ENCODE data around the gene SUMO2. TPM values are rescaled to one million over a fixed set of nuclear protein-coding genes. Genes with fewer than 3 reads are reported as not detected.

SUMO2 gene
- total and polyA plus RNA-seq, 2 of the 4 experiments (the other 2 are of a cell fraction), result 71.3 to 83.7 TPM

DNA sequence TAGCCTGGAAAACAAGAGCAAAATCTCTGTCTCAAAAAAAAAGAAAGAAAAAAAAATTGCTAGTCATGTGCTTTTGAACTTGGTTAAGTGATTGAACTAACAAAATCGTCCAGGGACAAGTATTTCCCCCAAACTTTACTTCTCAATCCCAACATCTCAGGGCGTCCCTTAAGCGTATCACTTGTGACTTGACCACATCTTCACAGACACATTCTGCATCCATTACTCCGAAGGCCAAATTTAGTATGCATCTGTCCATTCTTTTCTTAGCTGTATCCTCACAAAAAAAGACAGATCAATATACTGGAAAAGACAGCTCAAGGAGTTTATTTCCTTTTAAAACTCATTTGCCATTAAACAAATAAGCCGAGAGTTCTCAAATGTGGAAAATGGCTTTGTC is 22.5 kb downstream of the SUMO2 start:
- Histone ChIP-seq H2BK120ac (ENCODE audit: low read depth, low read length) (no peak overlapping the region), H3K9me3 (ENCODE audit: control insufficient read depth, insufficient read depth, low read length) (no peaks in the 10 kb centered on the region), H4K8ac (ENCODE audit: low read depth in 2 of 2, low read length in 2 of 2) (no peak overlapping the region), H3K27ac (ENCODE audit: insufficient read depth, low read length) (no peak overlapping the region), H3K14ac (replicated peaks; ENCODE audit: low read depth, low read length) (no peak overlapping the region), H3K4ac (ENCODE audit: low read depth, low read length) (no peak overlapping the region), H2AFZ (replicated peaks; ENCODE audit: low read length, poor library complexity) (no peak overlapping the region), H3K79me1 (ENCODE audit: low read depth in 1 of 2, low read length in 2 of 2) (peaks cover 6 to 22% of the 10 kb centered on the region in 2 experiments; a peak in 3 of 4 replicates), H3K27me3 (ENCODE audit: control insufficient read depth, insufficient read depth, low read length) (no peaks in the 10 kb centered on the region), H3K4me1 (ENCODE audit: control insufficient read depth, insufficient read depth, low read length) (peaks cover 3% of the 10 kb centered on the region), H3K9ac (ENCODE audit: low read depth, low read length) (no peak overlapping the region), H3K36me3 (ENCODE audit: control insufficient read depth, insufficient read depth, low read length) (peaks cover 17% of the 10 kb centered on the region), H2BK5ac (ENCODE audit: low read depth, low read length, poor library complexity, severe bottlenecking) (no peak overlapping the region), H4K20me1 (ENCODE audit: insufficient read depth, low read length) (no peaks in the 10 kb centered on the region), H2BK20ac (ENCODE audit: low read depth, low read length) (no peak overlapping the region), H3K9me1 (ENCODE audit: insufficient read depth, low read length) (peaks cover 3% of the 10 kb centered on the region; the same call in 1 of the 2 replicates), H2BK15ac (ENCODE audit: low read depth, low read length) (no peak overlapping the region), H3K23ac (ENCODE audit: low read depth, low read length) (0 out of 2 replicates have a peak overlapping the region, but pooled peaks have one; percentile 69), H3K56ac (ENCODE audit: extremely low read depth, insufficient read depth, low read length) (no peak overlapping the region), H4K91ac (ENCODE audit: insufficient read depth, low read depth, low read length) (no peak overlapping the region), H2AK9ac (replicated peaks; ENCODE audit: low read depth, low read length, poor library complexity) (no peak overlapping the region), H2AK5ac (ENCODE audit: low read depth, low read length) (no peak overlapping the region), H3K4me2 (ENCODE audit: low read depth, low read length) (no peak overlapping the region), H3K18ac (ENCODE audit: low read depth, low read length) (no peak overlapping the region), H4K5ac (ENCODE audit: low read depth, low read length) (no peak overlapping the region), H3K4me3 (ENCODE audit: insufficient read depth, low read depth, low read length) (no peak overlapping the region)
- DNase-seq, result no peak
- no peak for ATAC-seq (ENCODE audit: low read depth)
- intact Hi-C loops (cut with micrococcal nuclease), result no loop called here
- POLR2A ChIA-PET (ENCODE audit: unreplicated experiment), result no interaction called here
- WGBS, 2 experiments (ENCODE audit: extremely low coverage in 2 of 2, insufficient read length in 1 of 2), result 100% methylated on average over 1 of the region's 5 CpGs; no CpG with 5 or more reads in 1 of the 2 experiments
- in situ Hi-C loops (cut with MboI; ENCODE audit: low sequenced_read_pairs), result no loop called here
- CTCF ChIA-PET, result no interaction called here
- TF ChIP-seq, protein P1, sequence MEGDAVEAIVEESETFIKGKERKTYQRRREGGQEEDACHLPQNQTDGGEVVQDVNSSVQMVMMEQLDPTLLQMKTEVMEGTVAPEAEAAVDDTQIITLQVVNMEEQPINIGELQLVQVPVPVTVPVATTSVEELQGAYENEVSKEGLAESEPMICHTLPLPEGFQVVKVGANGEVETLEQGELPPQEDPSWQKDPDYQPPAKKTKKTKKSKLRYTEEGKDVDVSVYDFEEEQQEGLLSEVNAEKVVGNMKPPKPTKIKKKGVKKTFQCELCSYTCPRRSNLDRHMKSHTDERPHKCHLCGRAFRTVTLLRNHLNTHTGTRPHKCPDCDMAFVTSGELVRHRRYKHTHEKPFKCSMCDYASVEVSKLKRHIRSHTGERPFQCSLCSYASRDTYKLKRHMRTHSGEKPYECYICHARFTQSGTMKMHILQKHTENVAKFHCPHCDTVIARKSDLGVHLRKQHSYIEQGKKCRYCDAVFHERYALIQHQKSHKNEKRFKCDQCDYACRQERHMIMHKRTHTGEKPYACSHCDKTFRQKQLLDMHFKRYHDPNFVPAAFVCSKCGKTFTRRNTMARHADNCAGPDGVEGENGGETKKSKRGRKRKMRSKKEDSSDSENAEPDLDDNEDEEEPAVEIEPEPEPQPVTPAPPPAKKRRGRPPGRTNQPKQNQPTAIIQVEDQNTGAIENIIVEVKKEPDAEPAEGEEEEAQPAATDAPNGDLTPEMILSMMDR (conservative IDR thresholded peaks at IDR 0.05; ENCODE audit: low read depth, low read length), result no peak
- no peak for TF ChIP-seq CEBPB (IDR thresholded peaks at IDR 0.05; ENCODE audit: low read depth, low read length)
- no peak for TF ChIP-seq RAD21 (IDR thresholded peaks at IDR 0.05; ENCODE audit: low read length)
- TF ChIP-seq BHLHE40 (IDR thresholded peaks at IDR 0.05; ENCODE audit: low read depth, low read length), result no peak
- TF ChIP-seq FOS (IDR thresholded peaks at IDR 0.05; ENCODE audit: low read depth, low read length), result no peak
- no peak for TF ChIP-seq CHD1 (IDR thresholded peaks at IDR 0.05; ENCODE audit: low read depth, low read length)
- TF ChIP-seq RCOR1 (IDR thresholded peaks at IDR 0.05; ENCODE audit: insufficient replicate concordance, low read length), result no peak
- TF ChIP-seq RFX5 (IDR thresholded peaks at IDR 0.05; ENCODE audit: low read depth, low read length), result no peak
- TF ChIP-seq, protein P2, sequence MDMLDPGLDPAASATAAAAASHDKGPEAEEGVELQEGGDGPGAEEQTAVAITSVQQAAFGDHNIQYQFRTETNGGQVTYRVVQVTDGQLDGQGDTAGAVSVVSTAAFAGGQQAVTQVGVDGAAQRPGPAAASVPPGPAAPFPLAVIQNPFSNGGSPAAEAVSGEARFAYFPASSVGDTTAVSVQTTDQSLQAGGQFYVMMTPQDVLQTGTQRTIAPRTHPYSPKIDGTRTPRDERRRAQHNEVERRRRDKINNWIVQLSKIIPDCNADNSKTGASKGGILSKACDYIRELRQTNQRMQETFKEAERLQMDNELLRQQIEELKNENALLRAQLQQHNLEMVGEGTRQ (IDR thresholded peaks at IDR 0.05; ENCODE audit: low read depth, low read length), result no peak
- no peak for TF ChIP-seq NFE2L2 (IDR thresholded peaks at IDR 0.05; ENCODE audit: low read depth, low read length)
- dilution Hi-C loops (cut with HindIII; ENCODE audit: low sequenced_read_pairs, unreplicated experiment), result no loop called here
- BruUV-seq (replicated peaks), result no TSS peak

All from IMR-90 (cell line).